Measurements from ENCODE around the gene SMPX.
"Not testable (repeated sequence)": the region's sequence is repeated elsewhere in the genome, so short reads cannot be mapped to it uniquely, and the experiment has no call there.

Gene SMPX

DNA sequence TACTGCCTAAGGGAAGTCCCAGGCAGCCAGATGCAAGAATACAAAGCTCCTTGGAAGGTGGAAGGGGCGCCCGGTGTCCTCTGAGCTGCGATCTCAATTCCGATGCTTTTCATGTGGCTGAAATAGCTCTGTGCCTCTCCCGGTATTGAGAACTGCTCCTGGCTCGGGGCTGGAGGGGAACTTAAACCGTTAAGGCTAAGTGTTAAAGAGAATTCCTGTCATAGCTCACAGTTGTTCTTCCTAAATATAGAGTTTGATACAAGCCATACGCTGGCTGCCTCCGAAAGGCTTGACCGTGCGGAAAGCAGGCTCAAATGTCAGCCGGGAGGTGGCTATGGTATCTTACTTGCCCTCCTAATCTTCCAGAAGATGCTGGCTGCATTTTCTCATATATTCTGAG is at the start of gene SMPX:
SMPX (minus strand) TSS at position 157 of the 400 bp plus-strand sequence. CDS start 3,826 bp downstream, outside the sequence.
- no peak for DNase-seq (ENCODE audit: low read depth in 2 of 2)

DNA sequence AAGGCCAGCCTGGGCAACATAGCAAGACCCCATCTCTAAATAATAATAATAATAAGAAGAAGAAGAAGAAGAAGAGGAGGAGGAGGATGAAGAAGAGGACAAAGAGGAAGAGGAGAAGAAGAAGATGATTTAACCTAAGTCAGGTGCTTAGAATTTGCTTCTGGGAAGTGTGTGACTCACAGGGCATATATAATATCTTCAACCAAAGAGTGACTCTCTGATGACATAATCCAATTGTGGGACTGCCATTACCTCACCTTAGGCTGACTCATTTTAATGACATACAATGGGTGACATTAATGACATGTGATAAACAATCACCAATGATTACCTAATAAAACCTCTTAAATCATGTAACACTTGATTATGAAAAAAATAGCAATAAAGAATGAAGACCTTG is 48.8 kb upstream of the SMPX start:
- no peak for DNase-seq (ENCODE audit: low read depth in 2 of 2)

DNA sequence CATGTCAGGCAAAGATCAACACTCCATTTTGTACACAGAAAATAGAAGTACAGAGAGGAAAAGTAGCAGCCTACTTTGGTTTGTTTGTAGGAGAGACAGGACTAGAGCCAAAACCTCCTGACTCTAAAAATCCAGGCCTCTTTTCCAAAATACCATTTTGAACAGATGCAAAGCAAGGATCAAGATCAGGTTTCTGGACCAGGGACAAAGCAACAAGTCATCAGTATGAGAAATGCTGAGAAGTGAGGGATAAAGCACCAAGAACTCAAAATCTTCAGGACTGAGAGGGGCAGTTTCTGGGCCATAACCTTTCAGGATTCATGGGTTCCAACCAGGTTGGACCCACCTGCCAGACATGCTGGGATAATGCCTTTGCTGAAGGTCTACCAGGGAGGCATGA is 44.9 kb upstream of the SMPX start:
- no peak for DNase-seq (ENCODE audit: low read depth in 2 of 2)

DNA sequence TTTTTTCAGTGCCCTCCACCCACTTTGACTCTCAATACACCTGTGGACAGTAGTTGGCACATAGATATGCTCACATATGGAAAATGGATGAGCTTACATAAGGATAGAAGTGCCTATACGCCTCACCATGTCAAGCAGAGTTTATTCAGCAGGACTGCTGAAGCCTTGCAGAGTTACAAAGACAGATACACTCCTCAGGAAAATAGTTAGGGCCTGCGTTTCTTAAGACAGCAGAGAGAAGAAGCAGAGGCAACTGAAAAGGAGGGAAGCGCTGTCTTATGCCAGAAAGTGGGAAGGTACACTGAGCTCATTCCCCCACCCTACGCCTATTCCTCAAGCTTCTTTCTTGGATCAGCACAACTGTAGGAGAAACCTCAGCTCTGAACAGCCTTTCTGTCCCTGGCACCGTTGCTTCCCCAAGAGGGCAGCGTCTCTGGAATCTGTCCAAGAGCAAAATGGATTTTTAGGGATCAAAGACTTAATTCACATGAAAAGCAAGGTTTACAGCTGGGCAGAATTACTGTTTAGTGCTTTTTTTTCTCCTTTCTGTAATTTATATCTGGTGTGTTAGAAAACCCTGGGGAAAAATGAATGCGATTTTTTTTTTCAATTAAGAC is 44.2 kb upstream of the SMPX start:
- no peak for DNase-seq (ENCODE audit: low read depth in 2 of 2)

DNA sequence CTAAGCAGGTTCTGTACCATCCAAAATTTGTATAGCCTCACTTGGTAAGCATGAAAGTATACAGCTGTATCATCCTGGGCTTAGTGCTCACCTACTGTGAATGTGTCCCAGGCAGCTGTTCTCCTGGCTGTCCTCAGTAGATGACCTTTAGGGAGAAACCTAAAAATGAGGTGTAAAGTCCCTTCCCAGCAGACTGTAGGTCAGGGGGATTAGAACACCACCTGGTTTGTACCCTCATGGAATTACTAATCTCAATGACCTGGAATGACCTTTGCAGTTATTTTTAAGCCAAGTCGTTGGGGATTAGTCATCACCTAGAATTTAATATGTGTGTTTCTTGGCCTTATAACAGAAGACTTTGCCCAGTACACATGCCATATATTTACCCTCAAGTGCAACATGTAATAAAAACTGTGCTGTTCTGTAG is 42.4 kb upstream of the SMPX start:
- DNase-seq (ENCODE audit: low read depth in 2 of 2) = no peak

DNA sequence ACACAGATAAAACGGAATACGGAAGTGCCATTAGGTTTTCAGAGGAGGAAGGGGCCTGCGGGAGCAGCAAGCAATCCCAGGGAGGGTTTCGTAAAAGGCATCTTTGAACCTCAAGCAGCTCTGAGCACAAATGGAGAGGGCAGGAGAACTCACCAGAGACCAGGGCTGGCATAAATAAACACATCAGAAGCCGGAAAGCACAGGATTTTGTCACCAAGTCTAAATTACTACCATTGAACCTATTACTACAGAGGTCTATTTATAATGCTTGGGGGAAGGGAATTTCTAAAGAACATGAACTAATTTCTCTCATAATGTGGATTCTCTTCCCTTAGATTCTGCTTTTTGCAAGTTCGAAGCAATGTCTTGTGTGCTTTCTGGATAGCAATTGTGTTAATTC is 41.9 kb upstream of the SMPX start:
- no peak for DNase-seq (ENCODE audit: low read depth in 2 of 2)

DNA sequence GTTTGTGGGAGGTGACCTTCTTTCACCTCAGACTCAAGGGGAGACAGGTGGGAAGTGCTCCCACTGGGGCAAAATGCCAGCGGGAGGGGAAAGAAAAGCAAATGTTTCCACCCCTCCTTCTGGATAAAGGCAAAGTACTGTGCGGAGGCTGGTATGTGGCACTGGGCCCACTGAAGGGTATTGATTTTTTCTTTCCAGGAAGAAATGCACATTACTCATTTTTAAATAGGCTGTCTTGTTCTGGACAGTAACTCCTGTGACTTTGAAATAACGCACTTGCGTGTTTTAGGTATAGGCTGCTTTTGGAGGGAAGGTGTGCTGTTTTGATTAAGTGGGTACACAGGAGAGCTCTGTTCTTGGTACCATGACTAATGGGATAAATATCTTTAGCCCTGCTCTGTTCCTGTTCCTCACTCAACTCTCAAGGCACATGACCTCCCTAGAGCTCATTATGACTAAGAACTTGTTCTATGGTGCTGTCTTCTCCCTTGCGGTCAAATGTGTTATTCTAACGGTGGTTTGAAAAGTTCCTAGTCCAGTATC is 40.8 kb upstream of the SMPX start:
- no peak for DNase-seq (ENCODE audit: low read depth in 2 of 2)

DNA sequence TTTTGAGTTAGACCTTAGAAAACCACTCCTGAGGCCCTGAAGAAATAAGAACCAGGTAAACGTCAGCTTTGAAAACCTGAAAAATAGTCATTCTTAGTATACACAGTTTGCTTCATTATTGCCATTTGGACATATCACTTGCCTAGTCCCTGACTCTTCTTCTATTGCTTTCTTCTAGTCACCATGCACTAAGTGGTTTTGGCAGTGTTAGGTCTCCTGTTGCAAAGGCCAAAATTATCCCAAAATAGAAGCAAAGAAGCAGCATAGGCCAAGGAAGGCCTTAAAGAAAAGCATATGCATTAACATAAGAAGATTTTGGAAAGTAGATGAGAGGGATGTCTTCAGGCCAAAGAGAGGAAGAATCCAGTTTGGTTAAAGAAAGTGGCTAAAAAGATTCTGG is 24.1 kb upstream of the SMPX start:
- DNase-seq (ENCODE audit: low read depth in 2 of 2) = no peak

DNA sequence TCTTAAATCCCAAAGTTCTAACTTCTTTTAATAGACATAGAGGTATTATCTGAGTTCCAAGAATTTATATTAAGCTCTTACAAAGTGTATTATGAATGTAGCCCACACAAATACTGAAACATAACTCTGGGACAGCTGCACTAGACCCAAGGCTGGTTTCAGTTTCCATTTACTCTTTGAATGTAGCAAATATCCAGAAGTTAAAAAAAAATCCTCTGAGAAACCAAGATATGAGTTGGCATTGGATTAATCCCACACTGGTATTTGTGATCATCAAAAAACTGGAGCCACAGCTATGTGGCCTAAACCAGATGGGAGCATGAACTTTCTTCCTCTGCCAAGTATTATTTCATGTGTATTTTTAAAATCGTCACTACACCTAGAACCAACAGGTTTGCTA is 23.6 kb upstream of the SMPX start:
- no peak for DNase-seq (ENCODE audit: low read depth in 2 of 2)

DNA sequence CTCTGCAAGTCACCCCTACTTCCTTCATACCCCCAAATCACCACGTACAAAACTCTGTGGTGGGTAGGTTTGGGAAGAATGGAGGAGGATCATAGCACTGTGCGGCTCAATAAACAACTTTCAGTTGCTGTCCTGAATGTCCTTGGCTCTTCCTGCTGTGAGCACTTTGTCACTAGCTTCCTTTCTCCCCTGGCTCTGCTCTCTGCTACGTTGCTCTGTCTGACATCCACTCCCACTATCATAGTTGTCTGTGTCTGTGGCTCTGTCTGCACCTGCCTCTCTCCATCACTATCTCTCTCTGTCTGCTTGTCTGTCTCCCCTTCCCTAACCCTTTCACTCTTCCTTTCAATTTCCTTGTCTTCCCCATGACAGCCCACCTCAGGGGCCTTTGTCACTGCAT is 21.2 kb upstream of the SMPX start:
- DNase-seq (ENCODE audit: low read depth in 2 of 2) = no peak

DNA sequence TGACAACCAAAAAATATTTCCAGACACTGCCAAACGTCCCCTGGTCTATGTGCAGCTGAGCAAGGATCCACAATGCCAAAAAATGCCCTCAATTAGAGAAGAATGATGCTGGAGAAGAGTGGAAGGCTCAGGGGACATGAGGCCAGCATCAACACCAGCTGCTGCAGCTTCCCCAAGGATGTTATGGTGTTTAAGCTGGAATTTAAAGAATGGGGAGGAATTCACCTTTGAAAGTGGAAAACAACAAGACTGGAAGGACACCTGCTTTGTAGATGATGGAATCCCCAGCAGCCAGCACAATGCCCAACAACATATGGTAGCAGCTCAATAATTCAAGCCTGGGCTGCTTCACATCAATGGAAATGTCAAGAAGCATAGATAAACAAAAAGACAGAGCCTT is 20.3 kb upstream of the SMPX start:
- no peak for DNase-seq (ENCODE audit: low read depth in 2 of 2)

DNA sequence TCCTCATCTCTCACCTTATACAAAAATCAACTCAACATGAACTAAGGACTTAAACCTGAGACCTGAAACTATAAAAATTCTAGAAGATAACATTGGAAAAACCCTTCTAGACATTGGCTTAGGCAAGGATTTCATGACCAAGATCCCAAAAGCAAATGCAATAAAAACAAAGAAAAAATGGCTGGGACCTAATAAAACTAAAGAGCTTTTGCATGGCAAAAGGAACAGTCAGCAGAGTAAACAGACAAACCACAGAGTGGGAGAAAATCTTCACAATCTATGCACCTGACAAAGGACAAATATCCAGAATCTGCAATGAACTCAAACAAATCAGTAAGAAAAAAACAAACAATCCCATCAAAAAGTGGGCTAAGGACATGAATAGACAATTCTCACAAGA is 17.2 kb upstream of the SMPX start:
- not testable (repeated sequence) for DNase-seq (ENCODE audit: low read depth in 2 of 2)

DNA sequence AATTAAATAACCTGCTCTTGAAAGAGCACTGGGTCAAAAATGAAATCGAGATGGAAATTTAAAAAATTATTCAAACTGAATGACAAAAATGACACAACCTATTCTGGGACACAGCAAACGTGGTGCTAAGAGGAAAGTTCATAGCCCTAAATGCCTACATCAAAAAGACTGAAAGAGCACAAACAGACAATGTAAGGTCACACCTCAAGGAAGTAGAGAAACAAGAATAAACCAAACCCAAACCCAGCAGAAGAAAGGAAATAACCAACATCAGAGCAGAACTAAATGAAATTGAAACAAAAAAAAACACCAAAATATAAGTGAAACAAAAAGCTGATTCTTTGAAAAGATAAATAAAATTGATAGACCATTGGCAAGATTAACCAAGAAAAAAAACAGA is 15.1 kb upstream of the SMPX start:
- DNase-seq (ENCODE audit: low read depth in 2 of 2) = not testable (repeated sequence)

DNA sequence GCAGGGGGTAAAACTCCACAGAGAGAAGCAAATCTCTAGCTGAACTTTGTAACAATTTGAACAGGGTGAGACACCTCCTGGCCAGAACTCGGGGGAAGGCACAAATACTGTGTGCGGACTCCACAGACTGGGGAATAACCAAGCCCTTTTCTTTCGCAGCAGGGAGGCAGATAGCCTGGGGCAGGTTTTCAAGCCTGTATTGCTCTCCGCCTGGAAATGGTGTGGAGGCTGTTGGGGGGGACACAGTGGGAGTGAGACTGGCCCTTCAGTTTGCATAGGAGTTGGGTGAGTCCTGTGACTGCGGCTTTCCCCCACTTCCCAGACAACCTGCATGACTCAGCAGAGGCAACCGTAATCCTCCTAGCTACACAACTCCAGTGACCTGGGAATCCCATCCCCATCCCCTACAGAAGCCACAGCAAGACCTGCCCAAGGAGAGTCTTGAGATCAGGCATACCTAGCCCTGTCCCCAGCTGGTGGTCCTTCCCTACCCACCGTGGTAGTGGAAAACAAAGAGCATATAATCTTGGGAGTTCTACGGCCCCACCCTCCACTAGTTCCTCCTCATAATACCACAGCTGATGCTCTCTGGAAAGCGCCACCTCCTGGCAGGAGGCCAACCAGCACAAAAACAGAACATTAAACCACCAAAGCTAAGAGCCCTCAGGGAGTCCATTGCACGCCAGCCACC is 12.9 kb upstream of the SMPX start:
- no peak for DNase-seq (ENCODE audit: low read depth in 2 of 2)

DNA sequence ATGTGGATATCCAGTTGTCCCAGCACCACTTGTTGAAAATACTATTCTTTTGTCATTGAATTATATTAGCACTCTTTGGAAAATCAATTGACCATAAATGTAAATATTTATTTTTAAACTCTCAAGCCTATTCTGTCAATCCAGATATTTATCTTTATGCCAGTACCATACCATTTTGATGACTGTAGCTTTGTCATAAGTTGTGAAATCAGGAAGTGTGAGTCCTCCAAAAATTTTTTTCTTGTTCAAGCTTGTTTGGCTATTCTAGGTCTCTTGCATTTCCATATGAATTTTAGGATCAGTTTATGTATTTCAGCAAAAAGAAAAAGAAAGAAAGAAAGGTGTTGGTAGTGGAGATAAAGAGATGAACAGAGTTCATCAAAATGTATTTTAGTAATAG is 8.2 kb upstream of the SMPX start:
- no peak for DNase-seq (ENCODE audit: low read depth in 2 of 2)

DNA sequence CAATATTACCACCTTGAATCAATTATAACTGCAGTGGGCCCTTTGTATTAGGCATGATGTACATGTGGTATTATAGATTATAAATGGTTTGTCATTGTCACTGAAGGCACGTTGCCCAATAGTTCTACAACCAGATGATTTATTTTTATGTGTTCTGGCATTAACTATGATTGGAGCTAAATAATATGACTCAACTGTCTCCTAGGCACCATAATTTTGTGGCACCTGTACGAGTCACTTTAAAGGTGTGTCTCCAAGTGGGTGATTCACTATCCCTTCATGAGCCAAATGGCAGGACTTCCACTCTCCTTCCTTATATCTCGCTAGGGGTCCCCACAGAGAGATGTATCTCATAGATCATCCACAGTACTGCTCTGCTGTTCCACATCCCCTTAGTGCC is 6.1 kb upstream of the SMPX start:
- no peak for DNase-seq (ENCODE audit: low read depth in 2 of 2)

DNA sequence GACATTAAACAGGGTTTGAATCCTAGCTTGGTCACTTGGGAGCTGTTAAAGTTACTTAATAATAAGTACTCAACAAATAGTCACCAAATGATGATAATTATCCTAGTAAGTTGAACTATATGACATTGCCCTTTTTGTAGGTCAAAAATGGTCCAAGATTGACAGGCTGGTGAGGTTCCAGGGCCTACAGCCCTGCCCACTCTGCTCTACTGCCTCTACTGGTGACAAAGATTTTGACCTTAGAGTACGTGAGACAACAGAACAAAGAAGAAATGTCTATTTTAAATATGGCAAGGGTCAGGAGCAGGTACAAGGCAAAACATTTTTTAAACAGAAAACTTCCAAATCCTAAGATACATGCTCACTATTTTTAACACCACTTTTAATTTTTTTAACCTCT is 572 bp upstream of the SMPX start:
- DNase-seq (ENCODE audit: low read depth in 2 of 2) = no peak

DNA sequence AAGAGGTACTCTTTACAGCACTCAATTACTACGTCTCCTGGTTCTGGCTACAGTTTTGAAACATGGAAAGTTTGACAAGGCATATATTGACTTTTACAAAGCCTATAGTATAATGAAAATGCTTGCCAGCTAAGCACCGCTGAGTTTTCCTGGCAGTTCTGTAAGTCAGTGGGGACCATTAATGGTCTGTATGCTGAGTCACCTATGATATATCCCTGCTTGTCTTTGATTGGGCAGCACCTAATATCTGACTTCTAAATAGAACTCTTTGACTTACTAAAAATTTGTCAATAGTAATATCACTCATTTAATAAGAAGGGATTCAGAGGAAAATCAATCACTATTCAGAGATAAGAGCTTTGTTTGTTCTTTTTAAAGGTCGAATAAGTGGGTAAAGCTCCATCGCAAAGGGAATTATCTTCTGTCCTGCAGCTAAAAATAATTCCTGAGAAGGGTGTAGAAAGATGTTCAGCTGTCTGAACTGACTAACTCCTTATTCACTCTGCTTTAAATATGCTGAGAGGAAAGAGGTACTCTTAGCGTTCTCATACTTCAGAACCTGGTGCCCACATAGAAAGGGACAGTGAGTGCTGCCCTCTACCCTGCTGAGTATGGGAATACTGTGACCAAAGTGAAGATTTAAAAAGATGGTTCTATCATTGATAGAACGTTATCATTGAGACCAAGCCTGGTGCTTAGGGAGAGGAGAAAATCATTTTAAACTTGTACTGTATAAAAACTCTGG is 959 bp downstream of the SMPX start:
- DNase-seq (ENCODE audit: low read depth in 2 of 2) = no peak

DNA sequence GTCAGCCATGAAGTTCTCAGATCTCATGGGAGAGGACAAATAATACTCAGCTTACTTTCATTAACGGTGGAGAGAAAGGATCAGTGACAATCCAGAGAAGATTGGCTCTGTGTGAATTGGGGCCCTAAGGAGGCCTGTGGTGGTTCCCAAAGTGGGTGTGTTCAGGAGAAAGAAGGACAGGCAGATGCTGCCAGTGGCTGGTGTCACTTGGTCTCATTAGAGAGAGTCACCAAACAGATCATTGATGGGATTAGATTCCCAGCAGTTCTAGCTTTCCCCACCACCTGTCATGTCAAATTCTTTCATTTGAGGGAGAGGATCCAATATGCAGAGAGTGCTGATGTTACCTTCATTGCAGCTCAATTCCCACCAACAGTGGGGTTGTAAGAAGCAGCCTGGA is 8.0 kb downstream of the SMPX start:
- no peak for DNase-seq (ENCODE audit: low read depth in 2 of 2)

DNA sequence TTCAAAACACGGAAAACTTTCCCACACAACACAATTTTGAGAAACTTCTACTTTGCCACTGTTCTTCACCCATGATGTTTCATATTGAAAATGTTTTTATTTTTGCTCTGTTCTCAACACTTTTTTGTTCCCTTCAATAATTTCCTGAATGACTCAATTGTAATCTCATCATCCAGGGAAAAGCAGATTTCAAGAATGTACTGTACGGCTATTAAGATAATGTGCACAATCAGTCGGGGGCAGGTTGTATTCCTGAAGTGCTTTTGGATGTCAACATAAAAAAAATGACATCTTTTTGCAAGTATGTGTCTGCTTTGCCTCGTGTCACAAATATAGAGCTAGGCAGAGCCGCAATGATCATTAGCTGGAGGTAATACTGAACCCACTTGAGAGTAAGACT is 9.7 kb downstream of the SMPX start:
- no peak for DNase-seq (ENCODE audit: low read depth in 2 of 2)

DNA sequence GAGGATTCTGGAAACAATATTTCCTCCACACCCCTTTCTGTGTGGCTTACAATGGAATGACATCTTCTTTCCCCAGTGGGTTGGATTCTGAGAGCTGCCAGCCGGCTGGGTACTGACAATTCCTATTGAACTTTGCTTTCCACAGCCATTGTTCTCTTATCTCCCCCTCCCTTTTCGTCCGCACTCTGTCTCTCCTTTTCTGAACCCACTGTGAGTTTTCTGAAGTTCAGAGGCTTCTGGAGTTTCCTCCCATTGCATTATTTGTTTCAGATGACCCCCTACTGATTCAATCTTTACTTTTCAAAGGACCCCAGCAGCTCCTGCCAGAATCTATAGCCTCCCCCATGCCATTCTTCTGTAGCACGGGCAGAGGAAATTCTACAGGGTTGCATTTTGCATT is 10.4 kb downstream of the SMPX start:
- DNase-seq (ENCODE audit: low read depth in 2 of 2) = no peak

DNA sequence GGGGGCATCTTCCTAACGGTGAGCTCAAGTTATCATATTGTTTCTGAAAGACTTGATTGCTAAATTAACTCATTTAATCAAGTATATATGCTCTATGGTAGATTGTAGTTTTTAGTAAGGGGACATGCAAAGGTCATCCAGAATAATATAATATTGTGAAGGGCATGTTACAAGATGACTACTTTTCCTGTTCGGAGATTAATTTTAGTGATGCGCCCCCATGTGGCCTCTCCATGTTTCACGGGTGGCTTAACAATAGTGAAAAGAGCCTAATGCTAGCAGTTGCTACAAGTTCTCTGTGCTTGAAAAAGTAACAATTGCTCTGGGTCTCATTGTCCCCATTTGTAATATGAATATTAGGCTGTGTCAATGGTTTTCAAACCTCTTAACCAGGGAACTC is 12.2 kb downstream of the SMPX start:
- peak; percentile 4 to 25 for DNase-seq (ENCODE audit: low read depth in 2 of 2)

DNA sequence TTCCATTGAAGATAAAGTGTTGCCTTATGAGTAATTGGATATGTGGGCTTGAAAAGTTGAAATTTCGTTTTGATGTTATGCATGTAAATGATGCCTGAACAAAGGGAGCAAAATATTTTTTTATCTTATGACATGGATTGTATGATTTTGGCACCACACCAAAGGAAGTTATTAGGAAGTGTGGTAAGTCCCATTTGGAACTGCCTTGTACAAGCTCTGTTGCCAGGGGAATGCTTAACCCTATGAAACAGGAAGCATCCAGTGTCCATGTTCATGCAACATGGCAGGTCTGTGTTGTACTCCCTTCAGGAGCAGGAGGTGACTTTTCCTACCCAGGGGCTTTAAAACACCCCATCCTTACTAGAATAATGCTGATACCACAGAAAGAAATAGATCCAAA is 13.2 kb downstream of the SMPX start:
- no peak for DNase-seq (ENCODE audit: low read depth in 2 of 2)
